ENCODE data around the gene NECTIN4.

DNA sequence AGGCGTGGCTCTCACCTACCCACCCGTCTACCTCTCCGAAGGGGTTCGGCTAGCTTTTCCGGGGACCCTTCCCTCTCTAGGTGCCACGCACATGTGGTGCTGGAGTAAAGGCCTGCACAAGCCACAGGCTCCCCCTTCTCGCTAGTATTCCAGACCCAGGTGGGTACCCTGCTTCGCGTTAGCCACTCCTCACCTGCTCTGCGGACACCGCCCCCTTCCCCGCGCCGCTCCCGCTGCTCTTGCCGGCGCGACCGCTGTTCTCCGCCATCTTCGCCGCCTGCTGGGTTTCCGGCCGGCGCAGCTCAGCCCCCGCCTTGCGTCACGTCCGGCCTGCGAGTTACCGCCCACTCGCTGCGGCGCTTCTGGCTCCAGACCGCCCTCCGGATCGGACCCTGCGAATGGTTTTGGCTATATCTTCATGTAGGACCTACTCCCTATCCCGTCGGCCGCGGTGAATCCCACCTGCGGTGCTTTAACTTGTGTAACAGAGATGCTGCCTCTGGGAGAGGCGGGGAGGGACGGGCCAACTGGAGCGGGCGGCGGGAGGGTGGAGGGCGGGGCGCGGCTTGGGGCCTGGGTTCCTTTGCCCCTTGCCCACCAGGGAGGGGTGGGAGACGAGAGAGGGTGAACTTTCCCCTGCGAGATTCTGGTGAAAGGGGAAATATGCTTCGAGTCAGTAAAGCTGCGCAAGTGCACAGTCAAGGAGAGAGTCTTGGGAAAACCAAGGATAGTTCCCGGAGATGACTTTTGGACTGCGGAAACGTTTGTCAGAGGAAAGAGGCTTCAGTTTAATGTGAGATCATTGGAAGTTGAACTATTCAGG lies 28.6 kb upstream of the NECTIN4 start, which contains the start of the genes NIT1 and PFDN2:
- TF ChIP-seq POLR2AphosphoS5 (IDR thresholded peaks at IDR 0.05; ENCODE audit: low read depth, low read length) (peak; percentile 85), YY1 (IDR thresholded peaks at IDR 0.05; ENCODE audit: low read depth) (peak; percentile 94), RCOR1 (IDR thresholded peaks at IDR 0.05; ENCODE audit: low read length) (no peak), RAD21 (IDR thresholded peaks at IDR 0.05; ENCODE audit: low read length) (no peak), FOXM1 (IDR thresholded peaks at IDR 0.05; ENCODE audit: low read depth) (no peak), GATA2 (CRISPR knock-in tag; IDR thresholded peaks at IDR 0.05) (no peak; the same call in 1 of the 2 replicates), JUND (IDR thresholded peaks at IDR 0.05) (no peak), EP300 (IDR thresholded peaks at IDR 0.05; ENCODE audit: borderline replicate concordance in 1 of 2, low read depth in 1 of 2, low read length in 1 of 2) (no peak), FOSL2 (IDR thresholded peaks at IDR 0.05; ENCODE audit: borderline replicate concordance, low read depth) (no peak; the same call in 1 of the 2 replicates)
- TF ChIP-seq, protein P1, sequence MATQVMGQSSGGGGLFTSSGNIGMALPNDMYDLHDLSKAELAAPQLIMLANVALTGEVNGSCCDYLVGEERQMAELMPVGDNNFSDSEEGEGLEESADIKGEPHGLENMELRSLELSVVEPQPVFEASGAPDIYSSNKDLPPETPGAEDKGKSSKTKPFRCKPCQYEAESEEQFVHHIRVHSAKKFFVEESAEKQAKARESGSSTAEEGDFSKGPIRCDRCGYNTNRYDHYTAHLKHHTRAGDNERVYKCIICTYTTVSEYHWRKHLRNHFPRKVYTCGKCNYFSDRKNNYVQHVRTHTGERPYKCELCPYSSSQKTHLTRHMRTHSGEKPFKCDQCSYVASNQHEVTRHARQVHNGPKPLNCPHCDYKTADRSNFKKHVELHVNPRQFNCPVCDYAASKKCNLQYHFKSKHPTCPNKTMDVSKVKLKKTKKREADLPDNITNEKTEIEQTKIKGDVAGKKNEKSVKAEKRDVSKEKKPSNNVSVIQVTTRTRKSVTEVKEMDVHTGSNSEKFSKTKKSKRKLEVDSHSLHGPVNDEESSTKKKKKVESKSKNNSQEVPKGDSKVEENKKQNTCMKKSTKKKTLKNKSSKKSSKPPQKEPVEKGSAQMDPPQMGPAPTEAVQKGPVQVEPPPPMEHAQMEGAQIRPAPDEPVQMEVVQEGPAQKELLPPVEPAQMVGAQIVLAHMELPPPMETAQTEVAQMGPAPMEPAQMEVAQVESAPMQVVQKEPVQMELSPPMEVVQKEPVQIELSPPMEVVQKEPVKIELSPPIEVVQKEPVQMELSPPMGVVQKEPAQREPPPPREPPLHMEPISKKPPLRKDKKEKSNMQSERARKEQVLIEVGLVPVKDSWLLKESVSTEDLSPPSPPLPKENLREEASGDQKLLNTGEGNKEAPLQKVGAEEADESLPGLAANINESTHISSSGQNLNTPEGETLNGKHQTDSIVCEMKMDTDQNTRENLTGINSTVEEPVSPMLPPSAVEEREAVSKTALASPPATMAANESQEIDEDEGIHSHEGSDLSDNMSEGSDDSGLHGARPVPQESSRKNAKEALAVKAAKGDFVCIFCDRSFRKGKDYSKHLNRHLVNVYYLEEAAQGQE (IDR thresholded peaks at IDR 0.05; ENCODE audit: low read depth, low read length), result peak; percentile 53
- TF ChIP-seq, protein P2, sequence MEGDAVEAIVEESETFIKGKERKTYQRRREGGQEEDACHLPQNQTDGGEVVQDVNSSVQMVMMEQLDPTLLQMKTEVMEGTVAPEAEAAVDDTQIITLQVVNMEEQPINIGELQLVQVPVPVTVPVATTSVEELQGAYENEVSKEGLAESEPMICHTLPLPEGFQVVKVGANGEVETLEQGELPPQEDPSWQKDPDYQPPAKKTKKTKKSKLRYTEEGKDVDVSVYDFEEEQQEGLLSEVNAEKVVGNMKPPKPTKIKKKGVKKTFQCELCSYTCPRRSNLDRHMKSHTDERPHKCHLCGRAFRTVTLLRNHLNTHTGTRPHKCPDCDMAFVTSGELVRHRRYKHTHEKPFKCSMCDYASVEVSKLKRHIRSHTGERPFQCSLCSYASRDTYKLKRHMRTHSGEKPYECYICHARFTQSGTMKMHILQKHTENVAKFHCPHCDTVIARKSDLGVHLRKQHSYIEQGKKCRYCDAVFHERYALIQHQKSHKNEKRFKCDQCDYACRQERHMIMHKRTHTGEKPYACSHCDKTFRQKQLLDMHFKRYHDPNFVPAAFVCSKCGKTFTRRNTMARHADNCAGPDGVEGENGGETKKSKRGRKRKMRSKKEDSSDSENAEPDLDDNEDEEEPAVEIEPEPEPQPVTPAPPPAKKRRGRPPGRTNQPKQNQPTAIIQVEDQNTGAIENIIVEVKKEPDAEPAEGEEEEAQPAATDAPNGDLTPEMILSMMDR (IDR thresholded peaks at IDR 0.05), result no peak
- TF ChIP-seq, protein P3, sequence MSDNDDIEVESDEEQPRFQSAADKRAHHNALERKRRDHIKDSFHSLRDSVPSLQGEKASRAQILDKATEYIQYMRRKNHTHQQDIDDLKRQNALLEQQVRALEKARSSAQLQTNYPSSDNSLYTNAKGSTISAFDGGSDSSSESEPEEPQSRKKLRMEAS (IDR thresholded peaks at IDR 0.05; ENCODE audit: low read depth), result peak; percentile 55; the same call in 1 of the 2 replicates
- TF ChIP-seq, protein P4, sequence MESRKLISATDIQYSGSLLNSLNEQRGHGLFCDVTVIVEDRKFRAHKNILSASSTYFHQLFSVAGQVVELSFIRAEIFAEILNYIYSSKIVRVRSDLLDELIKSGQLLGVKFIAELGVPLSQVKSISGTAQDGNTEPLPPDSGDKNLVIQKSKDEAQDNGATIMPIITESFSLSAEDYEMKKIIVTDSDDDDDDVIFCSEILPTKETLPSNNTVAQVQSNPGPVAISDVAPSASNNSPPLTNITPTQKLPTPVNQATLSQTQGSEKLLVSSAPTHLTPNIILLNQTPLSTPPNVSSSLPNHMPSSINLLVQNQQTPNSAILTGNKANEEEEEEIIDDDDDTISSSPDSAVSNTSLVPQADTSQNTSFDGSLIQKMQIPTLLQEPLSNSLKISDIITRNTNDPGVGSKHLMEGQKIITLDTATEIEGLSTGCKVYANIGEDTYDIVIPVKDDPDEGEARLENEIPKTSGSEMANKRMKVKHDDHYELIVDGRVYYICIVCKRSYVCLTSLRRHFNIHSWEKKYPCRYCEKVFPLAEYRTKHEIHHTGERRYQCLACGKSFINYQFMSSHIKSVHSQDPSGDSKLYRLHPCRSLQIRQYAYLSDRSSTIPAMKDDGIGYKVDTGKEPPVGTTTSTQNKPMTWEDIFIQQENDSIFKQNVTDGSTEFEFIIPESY (IDR thresholded peaks at IDR 0.05; ENCODE audit: borderline replicate concordance, low read depth), result no peak

All from SK-N-SH (cell line).